ENCODE results near the gene ERN1.

GRCh38 chr17:64135000-64135399 lies 5.1 kb upstream of the ERN1 start:
- TF ChIP-seq CTCF (IDR thresholded peaks at IDR 0.05) (no peak), SP1 (CRISPR knock-in tag; conservative IDR thresholded peaks at IDR 0.05) (no peak), USF2 (CRISPR knock-in tag; IDR thresholded peaks at IDR 0.05) (no peak), MAX (CRISPR knock-in tag; IDR thresholded peaks at IDR 0.05) (no peak)

All from WTC11 (cell line).